BJ (cell line): ENCODE measurements around the gene MGMT. TPM values are rescaled to one million over a fixed set of nuclear protein-coding genes. Genes with fewer than 3 reads are reported as not detected.

Source experiments
- CTCF ChIA-PET: fragments of 350-600 bp; formaldehyde crosslinking; extraction: SDS; loops from one replicate; lab custom pipeline; 2021; ENCODE audit warnings: antibody characterized with exemption, inconsistent platforms; lab: Yijun Ruan, JAX
- POLR2A ChIA-PET: fragments of 300-600 bp; sonication (Branson Sonifier 250); formaldehyde crosslinking; extraction: SDS; loops from one replicate; lab custom pipeline; 2021; ENCODE audit warnings: antibody characterized with exemption; lab: Charles Lee
- DNase-seq: peaks from one replicate; pipeline ENCODE4 v3.0.0-alpha.2; 2011; ENCODE audit warnings: low read depth
- H3K27me3 ChIP-seq: 2 replicates; pipeline ENCODE4 v1.6.0; 2011; ENCODE audit warnings: low read length; ENCODE audit not compliant: control insufficient read depth, insufficient read depth
- H3K36me3 ChIP-seq: 2 replicates; pipeline ENCODE4 v1.5.1; 2011; ENCODE audit warnings: low read length; ENCODE audit not compliant: control insufficient read depth, insufficient read depth
- H3K4me3 ChIP-seq: 2 replicates; pipeline ENCODE4 v1.5.1; 2011; ENCODE audit warnings: low read depth, mild to moderate bottlenecking, control low read depth, low read length
- polyA plus RNA-seq: library from polyadenylated mRNA; depleted of rRNA; stranded (reverse); fragments of >200 nt; gene quantifications from 2 replicates; pipeline ENCODE4 v1.2.3, GENCODE V29; 2011
- TF ChIP-seq, protein P1 (sequence below): IDR thresholded peaks from 2 replicates; pipeline ENCODE4 v1.5.1; 2011; ENCODE audit warnings: low read depth, mild to moderate bottlenecking, control low read depth, inconsistent platforms, low read length, moderate library complexity; ENCODE audit not compliant: insufficient read depth

Gene MGMT
- polyA plus RNA-seq, 1 experiment = 21.0 TPM

DNA sequence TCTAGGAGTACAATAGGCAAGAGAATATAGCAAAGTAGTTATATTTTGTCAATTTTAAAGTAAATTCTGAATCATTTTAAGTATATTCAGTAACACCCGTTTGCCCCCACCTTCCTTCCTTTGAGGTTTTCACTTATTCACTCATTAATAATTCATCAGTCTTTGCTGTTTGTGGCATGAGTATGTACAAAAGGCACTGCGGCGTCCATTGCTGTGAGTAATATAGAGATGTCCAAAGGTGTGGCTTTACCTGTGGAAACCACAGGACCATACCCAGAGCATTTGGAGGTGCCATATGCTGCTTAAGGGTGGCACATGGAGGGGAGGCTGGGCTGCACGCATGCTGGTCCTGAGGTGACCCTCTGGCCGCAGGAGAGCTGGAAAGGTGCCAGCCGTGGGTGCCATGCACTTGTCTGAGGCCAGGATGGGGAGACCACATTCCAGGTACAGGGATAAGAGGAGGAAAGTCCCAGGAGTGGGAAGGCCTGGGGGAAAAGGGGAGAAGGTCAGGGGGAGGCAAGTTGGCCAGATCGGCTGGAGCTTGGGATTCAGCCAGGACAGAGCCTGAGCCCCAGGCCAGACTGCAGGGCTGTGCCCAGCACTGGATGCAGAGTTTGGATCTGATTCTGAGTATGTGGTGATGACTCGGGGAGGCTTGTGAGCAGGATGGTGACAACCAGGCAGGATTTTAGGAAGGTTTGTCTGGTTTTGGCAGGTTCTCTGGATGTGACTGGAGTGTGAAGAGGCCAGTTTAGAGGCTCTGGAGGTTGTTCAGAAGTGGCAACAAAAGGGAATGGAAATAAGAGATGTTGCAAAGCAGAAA, 223.4 kb downstream of the MGMT start:
- ChIA-PET CTCF (interaction anchor here (0.9 kb wide), 1 partner anchor 10 kb away, joined by 3 read pairs; no protein-coding TSS in a partner anchor), POLR2A (no interaction called here)
- Histone ChIP-seq H3K27me3 (no peaks in the 10 kb centered on the region), H3K4me3 (no peak overlapping the region), H3K36me3 (no peaks in the 10 kb centered on the region)
- no peak for DNase-seq
- TF ChIP-seq, protein P1, sequence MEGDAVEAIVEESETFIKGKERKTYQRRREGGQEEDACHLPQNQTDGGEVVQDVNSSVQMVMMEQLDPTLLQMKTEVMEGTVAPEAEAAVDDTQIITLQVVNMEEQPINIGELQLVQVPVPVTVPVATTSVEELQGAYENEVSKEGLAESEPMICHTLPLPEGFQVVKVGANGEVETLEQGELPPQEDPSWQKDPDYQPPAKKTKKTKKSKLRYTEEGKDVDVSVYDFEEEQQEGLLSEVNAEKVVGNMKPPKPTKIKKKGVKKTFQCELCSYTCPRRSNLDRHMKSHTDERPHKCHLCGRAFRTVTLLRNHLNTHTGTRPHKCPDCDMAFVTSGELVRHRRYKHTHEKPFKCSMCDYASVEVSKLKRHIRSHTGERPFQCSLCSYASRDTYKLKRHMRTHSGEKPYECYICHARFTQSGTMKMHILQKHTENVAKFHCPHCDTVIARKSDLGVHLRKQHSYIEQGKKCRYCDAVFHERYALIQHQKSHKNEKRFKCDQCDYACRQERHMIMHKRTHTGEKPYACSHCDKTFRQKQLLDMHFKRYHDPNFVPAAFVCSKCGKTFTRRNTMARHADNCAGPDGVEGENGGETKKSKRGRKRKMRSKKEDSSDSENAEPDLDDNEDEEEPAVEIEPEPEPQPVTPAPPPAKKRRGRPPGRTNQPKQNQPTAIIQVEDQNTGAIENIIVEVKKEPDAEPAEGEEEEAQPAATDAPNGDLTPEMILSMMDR = no peak

DNA sequence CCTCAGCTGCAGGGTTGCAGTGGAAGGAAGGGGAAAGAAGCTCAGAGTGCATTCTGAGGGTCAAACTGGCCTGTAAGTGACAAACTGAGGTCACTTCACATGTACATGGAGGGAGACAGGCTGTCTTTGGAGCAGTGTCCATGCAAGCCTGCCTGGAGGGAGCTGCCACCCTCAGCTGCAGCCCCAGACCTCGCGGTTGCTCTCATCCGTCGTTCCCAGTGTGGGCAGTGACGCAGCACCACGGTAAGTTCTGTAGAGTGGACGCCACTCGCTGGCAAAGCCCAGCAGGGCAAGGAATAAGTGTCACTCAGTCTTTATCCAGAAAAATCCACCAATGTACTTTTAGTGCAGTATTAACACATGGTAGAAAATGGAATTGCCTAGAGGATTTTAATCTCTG, 225.7 kb downstream of the MGMT start:
- POLR2A ChIA-PET = no interaction called here
- no peak for DNase-seq
- no peaks in the 10 kb centered on the region for H3K27me3 ChIP-seq

DNA sequence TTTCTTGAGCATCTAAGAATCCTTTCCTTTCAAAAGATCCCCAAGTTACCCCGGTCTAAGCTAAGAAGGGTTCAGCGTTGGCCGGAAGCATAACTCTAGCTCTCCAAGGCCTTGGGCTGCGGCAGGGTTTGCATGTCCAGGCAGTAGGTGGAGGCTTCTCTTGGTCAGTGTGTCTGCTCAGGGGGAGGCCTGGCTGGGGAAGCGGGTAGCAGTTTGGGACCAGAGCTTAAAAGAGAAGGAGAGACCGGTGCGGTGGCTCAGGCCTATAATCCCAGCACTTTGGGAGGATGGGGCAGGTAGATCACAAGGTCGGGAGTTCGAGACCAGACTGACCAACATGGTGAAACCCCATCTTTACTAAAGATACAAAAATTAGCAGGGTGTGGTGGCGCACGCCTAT, 226.3 kb downstream of the MGMT start:
- CTCF ChIA-PET = no interaction called here
- Histone ChIP-seq H3K27me3 (no peaks in the 10 kb centered on the region), H3K4me3 (no peak overlapping the region), H3K36me3 (no peaks in the 10 kb centered on the region)
- DNase-seq = no peak
- POLR2A ChIA-PET = no interaction called here
- TF ChIP-seq, protein P1 = no peak

More for the DNA sequence above, 225.7 kb downstream of the MGMT start:
- CTCF ChIA-PET = no interaction called here
- no peaks in the 10 kb centered on the region for H3K36me3 ChIP-seq
- TF ChIP-seq, protein P1 = no peak
- H3K4me3 ChIP-seq = no peak overlapping the region

- TF ChIP-seq, protein P1 = no peak
- POLR2A ChIA-PET = no interaction called here
- DNase-seq = no peak
- CTCF ChIA-PET = no interaction called here
- Histone ChIP-seq H3K36me3 (no peaks in the 10 kb centered on the region), H3K27me3 (no peaks in the 10 kb centered on the region), H3K4me3 (no peak overlapping the region)
Measured at GRCh38 chr10:129694184-129694583, 227.1 kb downstream of the MGMT start.

- ChIA-PET CTCF (no interaction called here), POLR2A (no interaction called here)
- DNase-seq = no peak
- Histone ChIP-seq H3K4me3 (no peak overlapping the region), H3K36me3 (no peaks in the 10 kb centered on the region), H3K27me3 (no peaks in the 10 kb centered on the region)
- TF ChIP-seq, protein P1 = no peak
Measured at GRCh38 chr10:129694691-129695243, 227.7 kb downstream of the MGMT start.
